Testis (tissue), 3 donors: ENCODE data around the gene STAC. TPM values are rescaled to one million over a fixed set of nuclear protein-coding genes. Genes with fewer than 3 reads are reported as not detected.
"Not testable (repeated sequence)": the region's sequence is repeated elsewhere in the genome, so short reads cannot be mapped to it uniquely, and the experiment has no call there.

Experiments used
- DNase-seq: peaks from one replicate; pipeline ENCODE4 v3.0.0-alpha.2; 2019
- H3K27ac ChIP-seq, 2 donors: fragments of 200-600 bp; sonication (generic); one replicate each; pipeline ENCODE4 v1.5.1; 2019
- H3K27me3 ChIP-seq: fragments of 200-600 bp; sonication (generic); one replicate; pipeline ENCODE4 v1.5.1; 2019
- H3K36me3 ChIP-seq: fragments of 200-600 bp; sonication (generic); one replicate; pipeline ENCODE4 v1.5.1; 2017; ENCODE audit warnings: low read depth; ENCODE audit errors: missing control alignments
- H3K4me1 ChIP-seq: fragments of 200-600 bp; sonication (generic); one replicate; pipeline ENCODE4 v1.5.1; 2019
- H3K4me3 ChIP-seq, 2 donors: fragments of 200-600 bp; sonication (generic); one replicate each; pipeline ENCODE4 v1.5.1; 2017 to 2019
- H3K9me3 ChIP-seq: fragments of 200-600 bp; sonication (generic); one replicate; pipeline ENCODE4 v1.5.1; 2017
- CTCF ChIP-seq, 3 experiments: fragments of 450-650 bp in 2 of 3; fragments of 200-600 bp in 1 of 3; sonication (generic) in 1 of 3; IDR thresholded peaks; one replicate each; pipeline ENCODE4 v1.5.1; 2016 to 2019; ENCODE audit warnings: antibody characterized with exemption in 3 of 3, mild to moderate bottlenecking in 2 of 3, moderate library complexity in 1 of 3
- POLR2A ChIP-seq: fragments of 450-650 bp; IDR thresholded peaks from one replicate; pipeline ENCODE4 v1.6.1; 2017; ENCODE audit warnings: antibody characterized with exemption, mild to moderate bottlenecking, moderate library complexity
- WGBS, 2 donors: methylation state at CpG; one replicate each; pipeline ENCODE4 v1.1.5; 2018; 5-methylcytosine and 5-hydroxymethylcytosine counted together
- intact Hi-C: fragments of 100-400 bp; cut with DNase I; formaldehyde crosslinking; loops from one replicate; pipeline ENCODE4 v1.15.1; 2023; ENCODE audit warnings: low total_unique reads
- polyA plus RNA-seq: library from polyadenylated mRNA; stranded (reverse); fragments of 350-450 nt; fragmentation: Illumina TruSeq; extraction: RNeasy Lipid Tissue Mini Kit (QIAGEN cat#74804); gene quantifications from one replicate; pipeline ENCODE4 v1.2.3, GENCODE V29; 2014; ENCODE audit warnings: low read depth, low replicate concordance; ENCODE audit not compliant: insufficient read depth
- total RNA-seq, 2 donors: library from RNA; depleted of rRNA; stranded (reverse); fragments of >200 nt; gene quantifications; one replicate each; pipeline ENCODE4 v1.2.3, GENCODE V29; 2016

Gene STAC
- total and polyA plus RNA-seq, 3 donors from 2014 or later, result 4.8 to 9.4 (median 7.1) TPM

GRCh38 chr3:36451816-36452215, 71.5 kb downstream of the STAC start:
- Histone ChIP-seq H3K27ac (no peak overlapping the region), H3K4me1 (no peaks in the 10 kb centered on the region), H3K27me3 (no peaks in the 10 kb centered on the region), H3K4me3 (no peak overlapping the region), H3K9me3 (no peaks in the 10 kb centered on the region), H3K36me3 (no peaks in the 10 kb centered on the region)
- no peak for DNase-seq
- TF ChIP-seq POLR2A, result no peak
- WGBS, 2 donors, result 17% methylated on average over 1 of the region's 1 CpG
- intact Hi-C loops, result no loop called here

- intact Hi-C loops, H3K27ac ChIP-seq, H3K9me3 ChIP-seq, H3K36me3 ChIP-seq, H3K27me3 ChIP-seq, H3K4me1 ChIP-seq: not testable (repeated sequence)
- 58 to 86% methylated on average over 4 to 9 of the region's 30 CpGs for WGBS, 2 donors
- DNase-seq, result peak; percentile 42
- H3K4me3 ChIP-seq, result peak overlapping the region; percentile 32 to 47
Observed at GRCh38 chr3:36453213-36453612, 72.9 kb downstream of the STAC start.

- H3K27ac ChIP-seq, result not testable (repeated sequence)
Observed at GRCh38 chr3:36453896-36454295, 73.6 kb downstream of the STAC start.

GRCh38 chr3:36455406-36455805, 75.1 kb downstream of the STAC start:
- intact Hi-C loops, result no loop called here
- no peaks in the 10 kb centered on the region for H3K27me3 ChIP-seq
- no peaks in the 10 kb centered on the region for H3K36me3 ChIP-seq
- no peak overlapping the region for H3K4me3 ChIP-seq
- 85 to 92% methylated on average over 2 of the region's 2 CpGs for WGBS, 2 donors
- TF ChIP-seq POLR2A, result no peak
- TF ChIP-seq CTCF (IDR thresholded peaks at IDR 0.05), result no peak
- no peaks in the 10 kb centered on the region for H3K4me1 ChIP-seq
- H3K27ac ChIP-seq, result no peak overlapping the region
- H3K9me3 ChIP-seq, result no peaks in the 10 kb centered on the region
- no peak for DNase-seq

More at GRCh38 chr3:36453896-36454295, 73.6 kb downstream of the STAC start:
- H3K9me3 ChIP-seq, H3K4me1 ChIP-seq, H3K36me3 ChIP-seq, intact Hi-C loops, H3K27me3 ChIP-seq: not testable (repeated sequence)
- H3K4me3 ChIP-seq, result peak overlapping the region; percentile 32 to 47
- peak; percentile 60 for DNase-seq
- WGBS, 2 donors, result 58 to 70% methylated on average over 6 of the region's 6 CpGs

GRCh38 chr3:36456784-36457183, 76.5 kb downstream of the STAC start:
- no peaks in the 10 kb centered on the region for H3K4me1 ChIP-seq
- no peaks in the 10 kb centered on the region for H3K9me3 ChIP-seq
- 71 to 84% methylated on average over 4 of the region's 4 CpGs for WGBS, 2 donors
- no peak overlapping the region for H3K27ac ChIP-seq
- no peak overlapping the region for H3K4me3 ChIP-seq
- no peak for TF ChIP-seq POLR2A
- TF ChIP-seq CTCF (IDR thresholded peaks at IDR 0.05), result no peak
- intact Hi-C loops, result no loop called here
- no peaks in the 10 kb centered on the region for H3K27me3 ChIP-seq
- DNase-seq, result no peak
- no peaks in the 10 kb centered on the region for H3K36me3 ChIP-seq

- H3K4me1 ChIP-seq, result no peaks in the 10 kb centered on the region
- H3K36me3 ChIP-seq, result no peaks in the 10 kb centered on the region
- TF ChIP-seq CTCF (IDR thresholded peaks at IDR 0.05) (no peak), POLR2A (no peak)
- no peaks in the 10 kb centered on the region for H3K9me3 ChIP-seq
- no peak overlapping the region for H3K27ac ChIP-seq
- no peaks in the 10 kb centered on the region for H3K27me3 ChIP-seq
- no peak for DNase-seq
- 69 to 70% methylated on average over 5 of the region's 5 CpGs for WGBS, 2 donors
- no peak overlapping the region for H3K4me3 ChIP-seq
- intact Hi-C loops, result no loop called here
Observed at GRCh38 chr3:36457667-36458066, 77.4 kb downstream of the STAC start.
